ENCODE measurements around the gene LPAR5. TPM values are rescaled to one million over a fixed set of nuclear protein-coding genes. Genes with fewer than 3 reads are reported as not detected.

The LPAR5 gene
- total RNA-seq, 1 experiment from 2014 or later = 0.22 TPM

GRCh38 chr12:6639151-6639801, 3.5 kb upstream of the LPAR5 start:
- Mint-ChIP-seq H3K9me3 (no peaks in the 10 kb centered on the region), H3K4me1 (peaks cover 12 to 15% of the 10 kb centered on the region in 2 experiments), H3K4me3 (no peak overlapping the region), H3K27me3 (ENCODE audit: low read depth) (peaks cover 37% of the 10 kb centered on the region), H3K36me3 (ENCODE audit: insufficient read depth in 1 of 3, low read depth in 3 of 3) (no peaks in the 10 kb centered on the region), H3K27ac (no peak overlapping the region; a peak in 2 of 7 replicates)
- Histone ChIP-seq H3K23me2 (ENCODE audit: insufficient read length, low read depth, low read length, poor library complexity, severe bottlenecking) (no peaks in the 10 kb centered on the region), H4K20me1 (ENCODE audit: control insufficient read depth, insufficient read depth, insufficient read length) (no peaks in the 10 kb centered on the region), H2BK15ac (ENCODE audit: low read depth, low read length) (no peak overlapping the region), H3T11ph (ENCODE audit: low read length) (no peak overlapping the region), H2BK12ac (ENCODE audit: insufficient read length, low read depth, low read length) (no peak overlapping the region), H4K91ac (ENCODE audit: insufficient read length, low read depth, low read length) (no peak overlapping the region), H2AFZ (ENCODE audit: low read length) (no peak overlapping the region), H3K27ac (ENCODE audit: insufficient read length, low read depth, low read length) (no peak overlapping the region), H3K4me1 (ENCODE audit: insufficient read depth, low read length) (no peaks in the 10 kb centered on the region), H3K4me2 (ENCODE audit: insufficient read depth, insufficient read length, low read length) (no peak overlapping the region), H3K9ac (ENCODE audit: extremely low read depth, insufficient read length, low read length) (no peak overlapping the region), H2BK5ac (ENCODE audit: insufficient read length, low read length) (no peak overlapping the region), H3K23ac (ENCODE audit: insufficient read length, low read depth, low read length) (no peak overlapping the region), H3K9me3 (ENCODE audit: control insufficient read depth, low read depth, low read length) (no peaks in the 10 kb centered on the region), H2AK5ac (ENCODE audit: insufficient read length, low read length) (no peak overlapping the region), H3K18ac (ENCODE audit: insufficient read length, low read depth, low read length) (no peak overlapping the region), H3K56ac (ENCODE audit: insufficient read length, low read depth, low read length) (no peak overlapping the region), H3K27me3 (ENCODE audit: insufficient read depth, low read length) (no peaks in the 10 kb centered on the region), H3K4ac (ENCODE audit: low read depth, low read length) (no peak overlapping the region), H3K79me1 (ENCODE audit: insufficient read depth, low read depth, low read length, poor library complexity, severe bottlenecking) (no peaks in the 10 kb centered on the region), H3K79me2 (ENCODE audit: insufficient read depth, low read length) (no peaks in the 10 kb centered on the region), H2BK120ac (ENCODE audit: low read depth, low read length, poor library complexity, severe bottlenecking) (no peak overlapping the region), H3K14ac (ENCODE audit: insufficient read depth, low read length) (no peak overlapping the region), H4K5ac (ENCODE audit: insufficient read length, low read depth, low read length) (no peak overlapping the region), H2BK20ac (ENCODE audit: low read depth, low read length, poor library complexity, severe bottlenecking) (no peak overlapping the region), H4K8ac (replicated peaks; ENCODE audit: insufficient read length, low read depth, low read length) (no peak overlapping the region)
- no peak for TF ChIP-seq CTCF (conservative IDR thresholded peaks at IDR 0.05)
- no CpG with 5 or more reads among the region's 11 CpGs for WGBS (ENCODE audit: extremely low coverage, insufficient read length, low lambda C conversion rate)
- DNase-seq = no peak

Data from H9 (cell line).